Measurements from ENCODE around the gene SLC30A5.

- TF ChIP-seq JUND (IDR thresholded peaks at IDR 0.05), result no peak
- TF ChIP-seq CTCF (IDR thresholded peaks at IDR 0.05 in 2 of 3, conservative IDR thresholded peaks at IDR 0.05 in 1 of 3; ENCODE audit: borderline replicate concordance in 1 of 3, insufficient read depth in 1 of 3, low read depth in 2 of 3, low read length in 2 of 3), result no peak
- no peak for TF ChIP-seq POLR2A (IDR thresholded peaks at IDR 0.05; ENCODE audit: borderline replicate concordance, extremely low read depth, insufficient read depth, insufficient read length)
- no peak for TF ChIP-seq EGR1 (IDR thresholded peaks at IDR 0.05; ENCODE audit: low read depth)
- TF ChIP-seq EZH2 (IDR thresholded peaks at IDR 0.05), result no peak
- no peak for TF ChIP-seq REST (IDR thresholded peaks at IDR 0.05; ENCODE audit: low read depth)
- no peak for TF ChIP-seq CEBPB (IDR thresholded peaks at IDR 0.05; ENCODE audit: low read depth)
- TF ChIP-seq SRF (IDR thresholded peaks at IDR 0.05; ENCODE audit: low read depth), result no peak
Measured at GRCh38 chr5:69134126-69134525, 40.3 kb downstream of the SLC30A5 start.
